Left ventricle myocardium inferior (tissue), 1 donor: Measurements from ENCODE around the gene CPPED1. TPM values are rescaled to one million over a fixed set of nuclear protein-coding genes. Genes with fewer than 3 reads are reported as not detected.

Experiments used
- DNase-seq: peaks from one replicate; pipeline ENCODE4 v3.0.0-alpha.2; 2020
- H3K27ac ChIP-seq: fragments of 200-600 bp; replicated peaks from 2 replicates; pipeline ENCODE4 v1.8.0; 2021
- H3K27me3 ChIP-seq: fragments of 200-600 bp; 2 replicates; pipeline ENCODE4 v1.8.0; 2021; ENCODE audit warnings: low read depth
- H3K36me3 ChIP-seq: fragments of 200-600 bp; 2 replicates; pipeline ENCODE4 v1.8.0; 2021
- H3K4me1 ChIP-seq: fragments of 200-600 bp; 2 replicates; pipeline ENCODE4 v1.8.0; 2021
- H3K4me3 ChIP-seq: fragments of 200-600 bp; 2 replicates; pipeline ENCODE4 v1.8.0; 2021; ENCODE audit warnings: mild to moderate bottlenecking, moderate library complexity
- H3K9me3 ChIP-seq: fragments of 200-600 bp; replicated peaks from 2 replicates; pipeline ENCODE4 v1.8.0; 2021
- CTCF ChIP-seq: fragments of 200-600 bp; IDR thresholded peaks from 2 replicates; pipeline ENCODE4 v1.8.0; 2021; ENCODE audit warnings: antibody characterized with exemption, mild to moderate bottlenecking, borderline replicate concordance
- intact Hi-C: fragments of 100-400 bp; cut with micrococcal nuclease; formaldehyde crosslinking; loops from one replicate; pipeline ENCODE4 v1.11.0; 2022
- total RNA-seq: library from RNA; stranded (reverse); fragmentation: NEBNext Ultra II Directional; extraction: Animal tissue kit (Norgen Biotek cat#: 25700); gene quantifications from one replicate; pipeline ENCODE4 v1.2.1, GENCODE V29; 2021
- donor health status: DM: no; HTN: yes; CAD: no; lungs with severe emphysema.

Gene CPPED1
- total RNA-seq, 1 donor from 2014 or later, result 12.4 TPM

- intact Hi-C loops, result no loop called here
- no peak overlapping the region for H3K4me3 ChIP-seq
- DNase-seq, result no peak
- no peaks in the 10 kb centered on the region for H3K27me3 ChIP-seq
- no peaks in the 10 kb centered on the region for H3K4me1 ChIP-seq
- peaks cover 12% of the 10 kb centered on the region for H3K9me3 ChIP-seq
- TF ChIP-seq CTCF, result no peak
- H3K36me3 ChIP-seq, result no peaks in the 10 kb centered on the region
- no peak overlapping the region for H3K27ac ChIP-seq
Measured at GRCh38 chr16:12719972-12720371, 83.7 kb downstream of the CPPED1 start.

GRCh38 chr16:12716658-12717057, 87.0 kb downstream of the CPPED1 start:
- no peak for DNase-seq

GRCh38 chr16:12709807-12710206, 93.9 kb downstream of the CPPED1 start:
- TF ChIP-seq CTCF, result no peak
- intact Hi-C loops, result no loop called here
- no peak overlapping the region for H3K27ac ChIP-seq

More at GRCh38 chr16:12716658-12717057, 87.0 kb downstream of the CPPED1 start:
- no peaks in the 10 kb centered on the region for H3K27me3 ChIP-seq
- intact Hi-C loops, result no loop called here
- H3K27ac ChIP-seq, result no peak overlapping the region
- H3K36me3 ChIP-seq, result no peaks in the 10 kb centered on the region
- peaks cover 8% of the 10 kb centered on the region for H3K9me3 ChIP-seq
- no peak overlapping the region for H3K4me3 ChIP-seq
- H3K4me1 ChIP-seq, result no peaks in the 10 kb centered on the region
- no peak for TF ChIP-seq CTCF

GRCh38 chr16:12708266-12708665, 95.4 kb downstream of the CPPED1 start:
- Histone ChIP-seq H3K36me3 (peaks cover 6% of the 10 kb centered on the region), H3K9me3 (peaks cover 5% of the 10 kb centered on the region), H3K4me1 (no peaks in the 10 kb centered on the region), H3K27me3 (no peaks in the 10 kb centered on the region), H3K4me3 (no peak overlapping the region), H3K27ac (no peak overlapping the region)
- DNase-seq, result no peak
- TF ChIP-seq CTCF, result no peak
- intact Hi-C loops, result no loop called here

More at GRCh38 chr16:12709807-12710206, 93.9 kb downstream of the CPPED1 start:
- no peak overlapping the region for H3K4me3 ChIP-seq
- H3K4me1 ChIP-seq, result no peaks in the 10 kb centered on the region
- H3K9me3 ChIP-seq, result peaks cover 9% of the 10 kb centered on the region
- no peak for DNase-seq
- H3K27me3 ChIP-seq, result no peaks in the 10 kb centered on the region
- H3K36me3 ChIP-seq, result no peaks in the 10 kb centered on the region

DNA sequence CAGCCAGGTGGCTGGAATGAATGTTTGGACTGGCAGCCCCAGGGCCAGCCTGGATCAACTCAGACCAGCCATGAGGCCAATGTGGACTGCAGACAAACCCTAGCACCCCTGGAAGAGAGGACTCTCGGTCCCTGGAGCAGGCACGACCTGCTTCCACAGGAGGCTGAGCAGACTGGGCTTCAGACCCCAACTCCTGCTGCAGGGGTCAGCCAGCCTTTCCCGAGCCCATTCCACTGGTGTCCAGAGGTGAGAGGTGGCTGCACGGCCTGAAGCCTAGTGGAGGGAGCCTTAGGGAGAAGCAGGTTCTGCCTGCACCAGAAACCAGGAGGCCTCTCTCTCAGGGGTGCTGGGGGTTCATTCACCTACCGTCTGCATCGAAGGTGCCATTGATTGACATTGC, 97.1 kb downstream of the CPPED1 start:
- intact Hi-C loops, result no loop called here
- TF ChIP-seq CTCF, result no peak
- Histone ChIP-seq H3K27ac (no peak overlapping the region), H3K4me3 (no peak overlapping the region), H3K27me3 (no peaks in the 10 kb centered on the region), H3K36me3 (peaks cover 6% of the 10 kb centered on the region), H3K9me3 (peaks cover 5% of the 10 kb centered on the region), H3K4me1 (no peaks in the 10 kb centered on the region)
- DNase-seq, result no peak

GRCh38 chr16:12704492-12705111, 99.1 kb downstream of the CPPED1 start:
- no peaks in the 10 kb centered on the region for H3K9me3 ChIP-seq
- H3K27me3 ChIP-seq, result no peaks in the 10 kb centered on the region
- H3K4me1 ChIP-seq, result no peaks in the 10 kb centered on the region
- intact Hi-C loops, result no loop called here
- no peak overlapping the region for H3K27ac ChIP-seq
- H3K36me3 ChIP-seq, result peaks cover 6% of the 10 kb centered on the region
- no peak for DNase-seq
- no peak overlapping the region for H3K4me3 ChIP-seq
- no peak for TF ChIP-seq CTCF
